IgD-negative memory B cell (primary cell): Measurements from ENCODE around the gene TMEM273. TPM values are rescaled to one million over a fixed set of nuclear protein-coding genes. Genes with fewer than 3 reads are reported as not detected.

Experiments used
- H3K27ac Mint-ChIP-seq, 3 donors: one replicate each; pipeline ENCODE4 v1.8.0; 2020 to 2022; ENCODE audit warnings: mild to moderate bottlenecking in 3 of 3, mixed read lengths in 3 of 3, moderate library complexity in 1 of 3
- H3K27me3 Mint-ChIP-seq: one replicate; pipeline ENCODE4 v1.8.0; 2021; ENCODE audit warnings: mixed read lengths
- H3K36me3 Mint-ChIP-seq: one replicate; pipeline ENCODE4 v1.8.0; 2020; ENCODE audit warnings: mild to moderate bottlenecking, mixed read lengths
- H3K4me1 Mint-ChIP-seq, 3 donors: one replicate each; pipeline ENCODE4 v1.8.0; 2020 to 2022; ENCODE audit warnings: mixed read lengths in 3 of 3, mild to moderate bottlenecking in 1 of 3
- H3K4me3 Mint-ChIP-seq, 4 donors: one replicate each; pipeline ENCODE4 v1.8.0; 2020 to 2022; ENCODE audit warnings: mild to moderate bottlenecking in 4 of 4, mixed read lengths in 4 of 4, moderate library complexity in 3 of 4
- H3K9me3 Mint-ChIP-seq, 3 donors: one replicate each; pipeline ENCODE4 v1.8.0; 2020 to 2021; ENCODE audit warnings: mixed read lengths in 3 of 3, mild to moderate bottlenecking in 1 of 3
- polyA plus RNA-seq: library from polyadenylated mRNA; unstranded; fragments of 300-500 nt; fragmentation: Illumina TruSeq; gene quantifications from one replicate; pipeline ENCODE4 v1.2.3, GENCODE V29; 2021

Gene TMEM273
- polyA plus RNA-seq, 1 donor from 2014 or later: 137 TPM

- Mint-ChIP-seq H3K4me1 (peaks cover 29 to 36% (median 29%) of the 10 kb centered on the region in 3 donors), H3K9me3 (no peaks in the 10 kb centered on the region), H3K27me3 (no peaks in the 10 kb centered on the region), H3K36me3 (peaks cover 8% of the 10 kb centered on the region), H3K27ac (peak overlapping the region in 1 of 3 donors; percentile 65), H3K4me3 (no peak overlapping the region)
These were observed 20.6 kb downstream of the TMEM273 start for GRCh38 chr10:49167425-49168170.

GRCh38 chr10:49166484-49167400 lies 21.4 kb downstream of the TMEM273 start:
- Mint-ChIP-seq H3K9me3 (no peaks in the 10 kb centered on the region), H3K27ac (peak overlapping the region in 1 of 3 donors; percentile 65), H3K36me3 (peaks cover 8% of the 10 kb centered on the region), H3K4me3 (no peak overlapping the region), H3K4me1 (peaks cover 20 to 27% (median 23%) of the 10 kb centered on the region in 3 donors), H3K27me3 (no peaks in the 10 kb centered on the region)

GRCh38 chr10:49165821-49166483 lies 22.2 kb downstream of the TMEM273 start:
- Mint-ChIP-seq H3K4me3 (peak overlapping the region in 1 of 4 donors; percentile 30), H3K4me1 (peaks cover 18 to 22% (median 21%) of the 10 kb centered on the region in 3 donors), H3K27me3 (no peaks in the 10 kb centered on the region), H3K36me3 (peaks cover 8% of the 10 kb centered on the region), H3K9me3 (no peaks in the 10 kb centered on the region), H3K27ac (no peak overlapping the region)

- Mint-ChIP-seq H3K27me3 (no peaks in the 10 kb centered on the region), H3K9me3 (no peaks in the 10 kb centered on the region), H3K4me3 (no peak overlapping the region), H3K27ac (peak overlapping the region in 1 of 3 donors; percentile 65), H3K4me1 (peaks cover 18 to 22% (median 20%) of the 10 kb centered on the region in 3 donors), H3K36me3 (peaks cover 8% of the 10 kb centered on the region)
These were observed 22.9 kb downstream of the TMEM273 start for GRCh38 chr10:49165259-49165658.

DNA sequence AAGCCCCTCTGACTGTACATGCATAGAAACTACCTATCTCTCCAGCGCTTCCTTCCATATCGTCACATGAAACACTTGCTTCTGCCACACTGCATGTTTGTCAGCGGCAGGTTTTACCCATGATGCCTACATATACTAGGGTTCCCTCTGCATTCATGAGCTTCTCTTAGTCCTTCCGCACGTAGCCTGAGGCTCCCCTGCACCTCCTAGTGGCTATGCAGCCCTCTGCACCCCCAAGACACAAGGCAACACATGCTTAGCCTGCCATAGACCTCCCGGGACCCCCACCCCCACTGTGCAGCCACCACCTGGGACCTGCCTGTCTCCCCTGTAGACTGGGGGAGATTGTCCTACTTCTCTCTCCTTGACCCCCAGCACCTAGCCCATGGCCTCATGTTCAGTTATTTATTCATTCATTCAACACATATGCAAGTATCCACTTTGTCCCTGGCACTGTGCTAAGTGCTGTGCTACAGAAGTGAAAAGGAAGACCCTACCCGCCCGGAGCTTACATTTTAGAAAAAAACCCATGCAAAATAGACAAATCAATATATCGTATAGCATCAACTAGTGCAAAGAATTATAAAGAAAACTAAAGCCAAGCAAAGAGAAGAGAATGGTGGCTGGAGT lies 23.5 kb downstream of the TMEM273 start:
- Mint-ChIP-seq H3K9me3 (no peaks in the 10 kb centered on the region), H3K27me3 (no peaks in the 10 kb centered on the region), H3K27ac (peak overlapping the region in 1 of 3 donors; percentile 65), H3K4me3 (peak overlapping the region in 1 of 4 donors; percentile 71), H3K36me3 (peaks cover 8% of the 10 kb centered on the region), H3K4me1 (peaks cover 18 to 20% (median 18%) of the 10 kb centered on the region in 3 donors)

DNA sequence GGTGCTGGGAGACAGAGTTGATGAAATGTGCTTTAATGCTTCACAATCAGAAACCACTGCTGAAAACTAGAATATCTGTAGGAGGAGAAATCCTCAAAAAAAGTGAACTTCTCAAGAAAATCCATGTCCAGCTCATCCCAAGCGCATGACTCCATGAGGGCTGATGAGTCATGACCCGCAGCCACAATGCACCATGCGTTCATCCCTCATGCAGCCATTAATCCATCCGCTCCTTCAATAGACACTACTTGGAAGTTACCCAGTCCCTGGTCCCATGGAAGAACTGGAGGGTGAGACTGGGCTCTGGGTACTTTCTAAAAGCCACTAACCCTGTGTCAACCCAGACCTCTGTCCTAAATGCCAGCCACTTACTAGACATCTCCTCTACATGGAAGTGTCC lies 24.4 kb downstream of the TMEM273 start:
- no peaks in the 10 kb centered on the region for H3K27me3 Mint-ChIP-seq
- H3K36me3 Mint-ChIP-seq: peaks cover 8% of the 10 kb centered on the region
- no peak overlapping the region for H3K4me3 Mint-ChIP-seq
- peaks cover 9 to 16% (median 15%) of the 10 kb centered on the region in 3 donors for H3K4me1 Mint-ChIP-seq
- H3K9me3 Mint-ChIP-seq: no peaks in the 10 kb centered on the region
- no peak overlapping the region for H3K27ac Mint-ChIP-seq

- peak overlapping the region in 1 of 3 donors; percentile 71 for H3K27ac Mint-ChIP-seq
These were observed 25.4 kb downstream of the TMEM273 start for GRCh38 chr10:49162761-49163310.

DNA sequence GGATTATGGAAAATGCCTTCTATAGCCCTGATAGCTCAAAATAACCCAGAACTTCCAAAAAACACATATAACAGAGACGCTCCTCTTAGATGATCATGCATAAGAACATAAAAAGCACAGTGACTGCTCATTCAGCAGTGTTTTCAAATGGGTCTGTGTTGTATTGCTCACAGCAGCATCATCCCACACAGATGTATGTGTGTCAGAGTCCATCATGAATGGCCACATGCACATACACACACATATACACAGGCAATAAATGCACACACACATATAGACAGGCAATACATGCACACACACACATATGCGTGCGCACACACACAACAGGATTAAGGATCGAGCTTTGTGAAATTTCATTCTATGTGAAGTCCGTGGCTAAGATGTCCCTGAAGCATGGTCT lies 26.1 kb downstream of the TMEM273 start:
- Mint-ChIP-seq H3K36me3 (peaks cover 8% of the 10 kb centered on the region), H3K4me3 (no peak overlapping the region), H3K27me3 (no peaks in the 10 kb centered on the region), H3K4me1 (peaks cover 8 to 17% (median 17%) of the 10 kb centered on the region in 3 donors), H3K9me3 (no peaks in the 10 kb centered on the region), H3K27ac (peak overlapping the region in 1 of 3 donors; percentile 71)

More at GRCh38 chr10:49162761-49163310, 25.4 kb downstream of the TMEM273 start:
- Mint-ChIP-seq H3K9me3 (no peaks in the 10 kb centered on the region), H3K4me1 (peaks cover 8 to 15% (median 12%) of the 10 kb centered on the region in 3 donors), H3K27me3 (no peaks in the 10 kb centered on the region), H3K36me3 (peaks cover 8% of the 10 kb centered on the region), H3K4me3 (no peak overlapping the region)

DNA sequence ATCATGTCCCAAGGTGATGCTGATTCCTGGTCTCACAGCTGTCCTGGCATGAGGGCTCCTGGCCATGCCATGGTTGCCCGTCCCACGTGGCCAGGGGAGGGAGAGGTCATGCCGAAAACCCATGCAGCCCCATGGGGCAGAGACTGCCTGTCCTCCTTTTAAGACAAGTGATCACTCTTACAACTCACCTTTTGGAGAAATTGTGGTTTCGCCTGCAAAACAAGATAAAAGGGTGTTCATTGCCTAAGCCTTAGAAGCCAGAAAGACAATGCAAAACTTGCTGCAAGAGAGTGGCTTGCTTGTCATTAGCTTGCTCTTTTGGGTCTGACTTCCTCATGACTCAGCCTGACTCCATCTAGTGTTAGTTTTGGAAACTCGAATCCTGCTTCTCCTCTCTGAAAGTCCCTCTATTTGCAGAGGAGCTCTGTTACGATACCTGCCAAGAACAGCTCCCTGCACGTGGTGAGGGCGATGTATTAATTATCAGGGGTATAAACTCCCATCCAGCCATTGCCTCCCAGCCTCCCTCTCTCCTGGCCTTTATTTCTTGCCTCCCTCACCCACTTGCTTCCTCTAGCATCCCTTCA lies 26.7 kb downstream of the TMEM273 start:
- Mint-ChIP-seq H3K36me3 (peaks cover 8% of the 10 kb centered on the region), H3K4me1 (peaks cover 8 to 17% (median 15%) of the 10 kb centered on the region in 3 donors), H3K9me3 (no peaks in the 10 kb centered on the region), H3K27me3 (no peaks in the 10 kb centered on the region), H3K4me3 (no peak overlapping the region), H3K27ac (peak overlapping the region in 1 of 3 donors; percentile 71)

DNA sequence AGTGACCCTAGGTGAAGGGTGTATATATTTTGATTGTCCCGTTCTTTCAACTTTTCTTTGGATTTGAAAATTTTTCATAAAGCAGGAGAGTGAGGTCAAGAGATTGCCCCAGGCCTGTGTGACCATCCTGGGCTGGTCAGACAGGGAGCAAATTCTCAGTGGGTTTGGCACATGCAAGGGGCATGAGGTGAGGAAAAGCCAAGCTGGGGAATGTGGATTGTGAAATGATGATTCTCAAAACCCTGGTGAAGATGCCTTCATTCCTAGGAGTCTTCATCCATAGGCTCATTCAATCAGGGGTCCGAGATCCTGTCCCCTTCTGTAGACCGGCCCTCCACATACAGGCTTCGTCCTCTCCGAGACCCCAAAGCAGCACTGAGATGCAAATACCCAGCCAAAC lies 27.4 kb downstream of the TMEM273 start:
- Mint-ChIP-seq H3K9me3 (no peaks in the 10 kb centered on the region), H3K36me3 (peaks cover 6% of the 10 kb centered on the region)

GRCh38 chr10:49160110-49160509 lies 28.1 kb downstream of the TMEM273 start:
- H3K27ac Mint-ChIP-seq: no peak overlapping the region
- H3K4me3 Mint-ChIP-seq: no peak overlapping the region
- H3K36me3 Mint-ChIP-seq: peaks cover 8% of the 10 kb centered on the region
- no peaks in the 10 kb centered on the region for H3K9me3 Mint-ChIP-seq
- no peaks in the 10 kb centered on the region for H3K27me3 Mint-ChIP-seq
- H3K4me1 Mint-ChIP-seq: peaks cover 8 to 15% (median 13%) of the 10 kb centered on the region in 3 donors

More for the DNA sequence above, 27.4 kb downstream of the TMEM273 start:
- Mint-ChIP-seq H3K4me1 (peaks cover 8 to 15% (median 13%) of the 10 kb centered on the region in 3 donors), H3K27ac (no peak overlapping the region), H3K4me3 (no peak overlapping the region), H3K27me3 (no peaks in the 10 kb centered on the region)

- Mint-ChIP-seq H3K27me3 (no peaks in the 10 kb centered on the region), H3K4me1 (peaks cover 0 to 6% (median 5%) of the 10 kb centered on the region in 3 donors), H3K4me3 (no peak overlapping the region), H3K36me3 (peaks cover 12% of the 10 kb centered on the region), H3K27ac (no peak overlapping the region), H3K9me3 (no peaks in the 10 kb centered on the region)
These were observed 29.3 kb downstream of the TMEM273 start for GRCh38 chr10:49158915-49159314.

- Mint-ChIP-seq H3K4me1 (peaks cover 0 to 6% (median 5%) of the 10 kb centered on the region in 3 donors), H3K27me3 (no peaks in the 10 kb centered on the region), H3K36me3 (peaks cover 12% of the 10 kb centered on the region), H3K9me3 (no peaks in the 10 kb centered on the region), H3K4me3 (no peak overlapping the region), H3K27ac (no peak overlapping the region)
These were observed 29.8 kb downstream of the TMEM273 start for GRCh38 chr10:49158404-49158803.

DNA sequence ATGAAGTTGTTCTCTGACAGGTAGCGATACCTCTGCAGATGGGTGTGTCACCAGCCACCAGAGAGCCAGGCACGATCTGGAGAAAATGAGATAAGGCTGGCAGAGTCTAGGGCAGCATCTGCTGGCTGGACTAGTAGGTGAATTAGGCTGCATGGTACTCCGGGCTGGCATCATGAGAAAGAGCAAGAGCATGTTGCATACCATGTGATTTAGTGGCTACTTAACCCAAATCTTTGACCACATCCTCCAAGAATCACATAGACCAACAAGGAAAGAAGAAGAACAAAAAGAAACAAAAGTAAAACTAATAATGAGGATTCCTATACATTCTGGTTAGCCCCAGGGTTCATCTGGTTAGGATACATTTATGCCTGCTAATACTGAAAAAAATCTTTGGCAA lies 31.0 kb downstream of the TMEM273 start:
- H3K4me3 Mint-ChIP-seq: peak overlapping the region in 1 of 4 donors; percentile 38
- no peaks in the 10 kb centered on the region for H3K9me3 Mint-ChIP-seq
- peaks cover 0 to 13% (median 5%) of the 10 kb centered on the region in 3 donors for H3K4me1 Mint-ChIP-seq
- H3K27ac Mint-ChIP-seq: no peak overlapping the region
- H3K36me3 Mint-ChIP-seq: peaks cover 12% of the 10 kb centered on the region
- H3K27me3 Mint-ChIP-seq: no peaks in the 10 kb centered on the region
